Measurements from ENCODE around the gene ADARB1.
A peak's percentile ranks its signal among the peaks of the same experiment; 100 is the strongest.

The ADARB1 gene

GRCh38 chr21:45122432-45123132 lies 48.2 kb downstream of the ADARB1 start:
- H3K27me3 Mint-ChIP-seq = no peaks in the 10 kb centered on the region
- H3K9me3 Mint-ChIP-seq = no peaks in the 10 kb centered on the region
- H3K4me1 Mint-ChIP-seq = no peaks in the 10 kb centered on the region
- DNase-seq = no peak
- no peak overlapping the region for H3K4me3 Mint-ChIP-seq
- CTCF ChIA-PET = interaction anchor here (1.6 to 3.0 kb wide), 2 partner anchors 15 to 17 kb away, joined by 4 to 17 read pairs; no protein-coding TSS in a partner anchor
- peaks cover 6% of the 10 kb centered on the region for H3K36me3 Mint-ChIP-seq
- H3K27ac Mint-ChIP-seq = no peak overlapping the region

- no peak for DNase-seq
- H3K4me3 Mint-ChIP-seq = no peak overlapping the region
- H3K27me3 Mint-ChIP-seq = no peaks in the 10 kb centered on the region
- H3K27ac Mint-ChIP-seq = no peak overlapping the region
- H3K4me1 Mint-ChIP-seq = peaks cover under 1% of the 10 kb centered on the region
- H3K36me3 Mint-ChIP-seq = peaks cover 6% of the 10 kb centered on the region
- H3K9me3 Mint-ChIP-seq = no peaks in the 10 kb centered on the region
- CTCF ChIA-PET = interaction anchor here (3.0 kb wide), 1 partner anchor 14 kb away, joined by 17 read pairs; no protein-coding TSS in a partner anchor
Observed at GRCh38 chr21:45123440-45123839, 49.1 kb downstream of the ADARB1 start.

GRCh38 chr21:45124596-45124995 lies 50.2 kb downstream of the ADARB1 start:
- CTCF ChIA-PET = interaction anchor here (0.6 to 9.7 kb wide), 6 partner anchors 10 to 677 kb away, joined by 3 to 155 read pairs (median 22); no protein-coding TSS in a partner anchor
- Mint-ChIP-seq H3K4me3 (no peak overlapping the region), H3K9me3 (no peaks in the 10 kb centered on the region), H3K27ac (no peak overlapping the region), H3K36me3 (peaks cover 6% of the 10 kb centered on the region), H3K27me3 (no peaks in the 10 kb centered on the region), H3K4me1 (peaks cover 4% of the 10 kb centered on the region)
- no peak for DNase-seq

GRCh38 chr21:45125357-45125756 lies 51.0 kb downstream of the ADARB1 start:
- no peak for DNase-seq
- Mint-ChIP-seq H3K9me3 (no peaks in the 10 kb centered on the region), H3K36me3 (peaks cover 6% of the 10 kb centered on the region), H3K4me1 (peaks cover 6% of the 10 kb centered on the region), H3K27ac (no peak overlapping the region), H3K27me3 (no peaks in the 10 kb centered on the region), H3K4me3 (no peak overlapping the region)
- CTCF ChIA-PET = interaction anchor here (0.6 to 9.7 kb wide), 7 partner anchors 11 to 678 kb away, joined by 3 to 155 read pairs (median 7); no protein-coding TSS in a partner anchor

- Mint-ChIP-seq H3K27ac (no peak overlapping the region), H3K4me1 (peaks cover 6% of the 10 kb centered on the region)
- CTCF ChIA-PET = interaction anchor here (1.6 to 9.7 kb wide), 7 partner anchors 12 to 178 kb away, joined by 3 to 155 read pairs (median 29); no protein-coding TSS in a partner anchor
Observed at GRCh38 chr21:45126204-45126626, 51.8 kb downstream of the ADARB1 start.

GRCh38 chr21:45126983-45127382 lies 52.6 kb downstream of the ADARB1 start:
- no peak overlapping the region for H3K27ac Mint-ChIP-seq
- peaks cover 6% of the 10 kb centered on the region for H3K4me1 Mint-ChIP-seq
- H3K27me3 Mint-ChIP-seq = no peaks in the 10 kb centered on the region
- CTCF ChIA-PET = interaction anchor here (0.6 to 9.7 kb wide), 9 partner anchors 10 to 179 kb away, joined by 3 to 155 read pairs (median 9); no protein-coding TSS in a partner anchor
- no peaks in the 10 kb centered on the region for H3K9me3 Mint-ChIP-seq
- H3K36me3 Mint-ChIP-seq = peaks cover 3% of the 10 kb centered on the region
- no peak for DNase-seq
- no peak overlapping the region for H3K4me3 Mint-ChIP-seq

More at GRCh38 chr21:45126204-45126626, 51.8 kb downstream of the ADARB1 start:
- Mint-ChIP-seq H3K4me3 (no peak overlapping the region), H3K9me3 (no peaks in the 10 kb centered on the region), H3K27me3 (no peaks in the 10 kb centered on the region), H3K36me3 (peaks cover 3% of the 10 kb centered on the region)
- DNase-seq = no peak

GRCh38 chr21:45127937-45128336 lies 53.6 kb downstream of the ADARB1 start:
- Mint-ChIP-seq H3K36me3 (peaks cover 8% of the 10 kb centered on the region), H3K4me1 (peaks cover 12% of the 10 kb centered on the region), H3K4me3 (no peak overlapping the region), H3K9me3 (no peaks in the 10 kb centered on the region), H3K27me3 (no peaks in the 10 kb centered on the region), H3K27ac (no peak overlapping the region)
- DNase-seq = no peak
- CTCF ChIA-PET = interaction anchor here (0.6 to 9.7 kb wide), 35 partner anchors 9 to 326 kb away, joined by 3 to 155 read pairs (median 4); partner anchors contain the start of genes POFUT2, SLX9 and UBE2G2

GRCh38 chr21:45128613-45129188 lies 54.3 kb downstream of the ADARB1 start:
- Mint-ChIP-seq H3K27me3 (no peaks in the 10 kb centered on the region), H3K4me1 (peaks cover 13% of the 10 kb centered on the region), H3K27ac (no peak overlapping the region), H3K9me3 (no peaks in the 10 kb centered on the region), H3K36me3 (peaks cover 11% of the 10 kb centered on the region), H3K4me3 (no peak overlapping the region)
- DNase-seq = peak; percentile 86
- CTCF ChIA-PET = interaction anchor here (0.6 to 9.7 kb wide), 37 partner anchors 9 to 328 kb away, joined by 3 to 155 read pairs (median 4); partner anchors contain the start of genes POFUT2, SLX9 and UBE2G2

GRCh38 chr21:45129189-45129923 lies 55.0 kb downstream of the ADARB1 start:
- DNase-seq = no peak
- Mint-ChIP-seq H3K27ac (no peak overlapping the region), H3K4me1 (peaks cover 13% of the 10 kb centered on the region), H3K9me3 (no peaks in the 10 kb centered on the region), H3K27me3 (no peaks in the 10 kb centered on the region), H3K4me3 (no peak overlapping the region), H3K36me3 (peaks cover 11% of the 10 kb centered on the region)
- CTCF ChIA-PET = interaction anchor here (0.6 to 9.7 kb wide), 22 partner anchors 10 to 329 kb away, joined by 3 to 155 read pairs (median 5); no protein-coding TSS in a partner anchor

- H3K36me3 Mint-ChIP-seq = peaks cover 9% of the 10 kb centered on the region
- CTCF ChIA-PET = interaction anchor here (0.7 to 9.7 kb wide), 7 partner anchors 9 to 198 kb away, joined by 3 to 155 read pairs (median 5); no protein-coding TSS in a partner anchor
- no peaks in the 10 kb centered on the region for H3K9me3 Mint-ChIP-seq
- peaks cover 13% of the 10 kb centered on the region for H3K4me1 Mint-ChIP-seq
- no peak overlapping the region for H3K4me3 Mint-ChIP-seq
- no peaks in the 10 kb centered on the region for H3K27me3 Mint-ChIP-seq
- DNase-seq = no peak
- H3K27ac Mint-ChIP-seq = no peak overlapping the region
Observed at GRCh38 chr21:45130324-45130774, 56.0 kb downstream of the ADARB1 start.

GRCh38 chr21:45131537-45131999 lies 57.2 kb downstream of the ADARB1 start:
- Mint-ChIP-seq H3K4me1 (peaks cover 13% of the 10 kb centered on the region), H3K36me3 (peaks cover 8% of the 10 kb centered on the region), H3K27ac (no peak overlapping the region), H3K4me3 (no peak overlapping the region), H3K9me3 (no peaks in the 10 kb centered on the region), H3K27me3 (no peaks in the 10 kb centered on the region)
- CTCF ChIA-PET = interaction anchor here (1.0 to 9.7 kb wide), 3 partner anchors 8 to 190 kb away, joined by 3 to 155 read pairs (median 96); no protein-coding TSS in a partner anchor
- no peak for DNase-seq

- H3K27ac Mint-ChIP-seq = no peak overlapping the region
- no peak for DNase-seq
- H3K36me3 Mint-ChIP-seq = peaks cover 8% of the 10 kb centered on the region
- no peaks in the 10 kb centered on the region for H3K9me3 Mint-ChIP-seq
- peaks cover 13% of the 10 kb centered on the region for H3K4me1 Mint-ChIP-seq
- H3K4me3 Mint-ChIP-seq = no peak overlapping the region
- H3K27me3 Mint-ChIP-seq = no peaks in the 10 kb centered on the region
- CTCF ChIA-PET = interaction anchor here (9.7 kb wide), 1 partner anchor 185 kb away, joined by 155 read pairs; no protein-coding TSS in a partner anchor
Observed at GRCh38 chr21:45132841-45133573, 58.6 kb downstream of the ADARB1 start.

Data from activated naive CD4-positive, alpha-beta T cell treated with anti-CD3 and anti-CD28 coated beads, Interleukin-2, amount 10 ng/mL, durations not matched to agents 7 days and 5 days (primary cell).